ENCODE results near the gene AKAP10. TPM values are rescaled to one million over a fixed set of nuclear protein-coding genes. Genes with fewer than 3 reads are reported as not detected.
"Not testable (repeated sequence)": the region's sequence is repeated elsewhere in the genome, so short reads cannot be mapped to it uniquely, and the experiment has no call there.

AKAP10 gene
- total RNA-seq, 1 donor from 2014 or later, result 54.1 TPM

- H3K4me1 Mint-ChIP-seq, result peaks cover 8% of the 10 kb centered on the region
Observed at GRCh38 chr17:19955099-19955498, 22.5 kb downstream of the AKAP10 start.

GRCh38 chr17:19951411-19951810, 26.2 kb downstream of the AKAP10 start:
- H3K4me3 ChIP-seq; H3K27me3 Mint-ChIP-seq (ENCODE audit: insufficient read depth, low read depth); H3K27me3 ChIP-seq; H3K27ac Mint-ChIP-seq; H3K4me3 Mint-ChIP-seq; H3K9me3 ChIP-seq (ENCODE audit: low read depth); H3K4me2 ChIP-seq; DNase-seq (ENCODE audit: low spot score); H3K9ac ChIP-seq; H3K27ac ChIP-seq; H2AFZ ChIP-seq (replicated peaks): not testable (repeated sequence)
- Histone ChIP-seq H3K79me2 (ENCODE audit: low read depth) (peaks cover 93% of the 10 kb centered on the region), H3K36me3 (peaks cover 23% of the 10 kb centered on the region), H4K20me1 (ENCODE audit: low read depth) (peaks cover 24% of the 10 kb centered on the region), H3F3A (ENCODE audit: low read depth) (peaks cover 11% of the 10 kb centered on the region), H3K4me1 (peaks cover 17% of the 10 kb centered on the region)
- peaks cover 23% of the 10 kb centered on the region for H3K9me3 Mint-ChIP-seq
- peaks cover 16% of the 10 kb centered on the region for H3K4me1 Mint-ChIP-seq
- peaks cover 39% of the 10 kb centered on the region for H3K36me3 Mint-ChIP-seq

More at GRCh38 chr17:19955099-19955498, 22.5 kb downstream of the AKAP10 start:
- H3K27ac Mint-ChIP-seq, result no peak overlapping the region
- Histone ChIP-seq H4K20me1 (ENCODE audit: low read depth) (no peaks in the 10 kb centered on the region), H2AFZ (replicated peaks) (no peak overlapping the region), H3K4me1 (no peaks in the 10 kb centered on the region), H3K4me2 (no peak overlapping the region), H3K79me2 (ENCODE audit: low read depth) (peaks cover 90% of the 10 kb centered on the region), H3F3A (ENCODE audit: low read depth) (peaks cover 14% of the 10 kb centered on the region), H3K36me3 (peaks cover 21% of the 10 kb centered on the region), H3K27ac (no peak overlapping the region), H3K27me3 (no peaks in the 10 kb centered on the region), H3K9me3 (ENCODE audit: low read depth) (peaks cover 6% of the 10 kb centered on the region), H3K9ac (no peak overlapping the region), H3K4me3 (no peak overlapping the region)
- H3K9me3 Mint-ChIP-seq, result peaks cover 20% of the 10 kb centered on the region
- no peak overlapping the region for H3K4me3 Mint-ChIP-seq
- peaks cover 4% of the 10 kb centered on the region for H3K27me3 Mint-ChIP-seq (ENCODE audit: insufficient read depth, low read depth)
- TF ChIP-seq EZH2 (IDR thresholded peaks at IDR 0.05) (no peak), CTCF (IDR thresholded peaks at IDR 0.05) (no peak), EZH2phosphoT487 (IDR thresholded peaks at IDR 0.05) (no peak)
- H3K36me3 Mint-ChIP-seq, result peaks cover 49% of the 10 kb centered on the region
- no peak for DNase-seq (ENCODE audit: low spot score)

- not testable (repeated sequence) for H3K9ac ChIP-seq; H2AFZ ChIP-seq (replicated peaks); H3K27ac ChIP-seq; H3K27ac Mint-ChIP-seq; H3K9me3 ChIP-seq (ENCODE audit: low read depth); H3K4me3 Mint-ChIP-seq; H3K27me3 ChIP-seq; H3K27me3 Mint-ChIP-seq (ENCODE audit: insufficient read depth, low read depth); H3K4me3 ChIP-seq; H3K4me2 ChIP-seq; DNase-seq (ENCODE audit: low spot score)
- peaks cover 21% of the 10 kb centered on the region for H3K36me3 ChIP-seq
- peaks cover 91% of the 10 kb centered on the region for H3K79me2 ChIP-seq (ENCODE audit: low read depth)
- Mint-ChIP-seq H3K9me3 (peaks cover 23% of the 10 kb centered on the region), H3K36me3 (peaks cover 34% of the 10 kb centered on the region), H3K4me1 (peaks cover 16% of the 10 kb centered on the region)
- H4K20me1 ChIP-seq (ENCODE audit: low read depth), result peaks cover 25% of the 10 kb centered on the region
- H3K4me1 ChIP-seq, result peaks cover 17% of the 10 kb centered on the region
- peaks cover 11% of the 10 kb centered on the region for H3F3A ChIP-seq (ENCODE audit: low read depth)
Observed at GRCh38 chr17:19950624-19951195, 26.9 kb downstream of the AKAP10 start.

- peak overlapping the region; percentile 85 for H3K27ac Mint-ChIP-seq
- H3K4me1 ChIP-seq, result peaks cover 17% of the 10 kb centered on the region
- H3K4me3 ChIP-seq, result no peak overlapping the region
- TF ChIP-seq CTCF (IDR thresholded peaks at IDR 0.05) (no peak), EZH2phosphoT487 (IDR thresholded peaks at IDR 0.05) (no peak)
- H3K9me3 Mint-ChIP-seq, result peaks cover 14% of the 10 kb centered on the region
- H3K27ac ChIP-seq, result peak overlapping the region; percentile 79
- H3K9me3 ChIP-seq (ENCODE audit: low read depth), result peaks cover 5% of the 10 kb centered on the region
- peaks cover 91% of the 10 kb centered on the region for H3K79me2 ChIP-seq (ENCODE audit: low read depth)
- peak overlapping the region; percentile 36 for H3K4me3 Mint-ChIP-seq
- peak overlapping the region; percentile 16 for H3K9ac ChIP-seq
- peaks cover 32% of the 10 kb centered on the region for H3K36me3 Mint-ChIP-seq
- peak overlapping the region; percentile 38 for H3K4me2 ChIP-seq
- H3K4me1 Mint-ChIP-seq, result peaks cover 16% of the 10 kb centered on the region
- peaks cover 13% of the 10 kb centered on the region for H3K36me3 ChIP-seq
- H4K20me1 ChIP-seq (ENCODE audit: low read depth), result peaks cover 48% of the 10 kb centered on the region
- H3K27me3 Mint-ChIP-seq (ENCODE audit: insufficient read depth, low read depth), result peaks cover 2% of the 10 kb centered on the region
- H3F3A ChIP-seq (ENCODE audit: low read depth), result peaks cover 17% of the 10 kb centered on the region
- H2AFZ ChIP-seq (replicated peaks), result no peak overlapping the region
- DNase-seq (ENCODE audit: low spot score), result peak; percentile 14
- no peaks in the 10 kb centered on the region for H3K27me3 ChIP-seq
Observed at GRCh38 chr17:19948116-19948943, 29.3 kb downstream of the AKAP10 start.

All from neural progenitor cell (in vitro differentiated cells).